Activated CD4-positive, alpha-beta T cell treated with anti-CD3 and anti-CD28 coated beads, Interleukin-2, amount 10 ng/mL, durations not matched to agents 24 days and 14 days (primary cell): Measurements from ENCODE around the gene PRKCH. TPM values are rescaled to one million over a fixed set of nuclear protein-coding genes. Genes with fewer than 3 reads are reported as not detected.

Experiments used
- DNase-seq: peaks from one replicate; pipeline ENCODE4 v3.0.0; 2022
- H3K27ac Mint-ChIP-seq: one replicate; pipeline ENCODE4 v1.8.0; 2022; ENCODE audit warnings: mild to moderate bottlenecking, mixed read lengths
- H3K27me3 Mint-ChIP-seq: one replicate; pipeline ENCODE4 v1.8.0; 2022; ENCODE audit warnings: mixed read lengths
- H3K36me3 Mint-ChIP-seq: one replicate; pipeline ENCODE4 v1.8.0; 2022; ENCODE audit warnings: low read depth, mild to moderate bottlenecking, mixed read lengths
- H3K4me1 Mint-ChIP-seq: one replicate; pipeline ENCODE4 v1.8.0; 2021; ENCODE audit warnings: mixed read lengths
- H3K4me3 Mint-ChIP-seq: one replicate; pipeline ENCODE4 v1.8.0; 2022; ENCODE audit warnings: mild to moderate bottlenecking, moderate library complexity, mixed read lengths
- H3K9me3 Mint-ChIP-seq: one replicate; pipeline ENCODE4 v1.8.0; 2021; ENCODE audit warnings: mixed read lengths
- intact Hi-C: fragments of 100-400 bp; cut with micrococcal nuclease; formaldehyde crosslinking; loops from one replicate; pipeline ENCODE4 v1.15.1; 2023
- total RNA-seq: library from RNA; stranded (reverse); gene quantifications from 2 replicates; pipeline ENCODE4 v1.2.3, GENCODE V29; 2022

Gene PRKCH
- total RNA-seq, 1 donor from 2014 or later: 118 TPM

DNA sequence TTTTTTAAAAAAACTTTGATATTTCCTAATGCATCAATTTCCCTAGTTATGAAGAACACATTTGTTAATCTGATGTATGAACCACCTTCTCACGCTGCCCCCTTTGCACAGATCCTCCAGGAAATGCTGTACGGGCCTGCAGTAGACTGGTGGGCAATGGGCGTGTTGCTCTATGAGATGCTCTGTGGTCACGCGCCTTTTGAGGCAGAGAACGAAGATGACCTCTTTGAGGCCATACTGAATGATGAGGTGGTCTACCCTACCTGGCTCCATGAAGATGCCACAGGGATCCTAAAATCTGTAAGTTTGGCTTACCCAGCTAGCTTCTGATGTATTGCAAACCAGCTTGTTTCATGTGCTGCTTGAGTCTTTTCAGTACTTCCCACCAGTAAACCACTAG is 208.9 kb downstream of the PRKCH start:
- H3K27ac Mint-ChIP-seq: peak overlapping the region; percentile 31
- peaks cover 6% of the 10 kb centered on the region for H3K9me3 Mint-ChIP-seq
- intact Hi-C loops: no loop called here
- DNase-seq: no peak
- H3K27me3 Mint-ChIP-seq: no peaks in the 10 kb centered on the region
- H3K4me3 Mint-ChIP-seq: no peak overlapping the region
- peaks cover 68% of the 10 kb centered on the region for H3K36me3 Mint-ChIP-seq
- H3K4me1 Mint-ChIP-seq: peaks cover 77% of the 10 kb centered on the region

- DNase-seq: no peak
- H3K4me1 Mint-ChIP-seq: peaks cover 76% of the 10 kb centered on the region
- peaks cover 6% of the 10 kb centered on the region for H3K9me3 Mint-ChIP-seq
- intact Hi-C loops: no loop called here
- peaks cover 74% of the 10 kb centered on the region for H3K36me3 Mint-ChIP-seq
- no peaks in the 10 kb centered on the region for H3K27me3 Mint-ChIP-seq
- H3K4me3 Mint-ChIP-seq: no peak overlapping the region
- H3K27ac Mint-ChIP-seq: peak overlapping the region; percentile 56
These were observed 209.5 kb downstream of the PRKCH start for GRCh38 chr14:61530896-61531295.

DNA sequence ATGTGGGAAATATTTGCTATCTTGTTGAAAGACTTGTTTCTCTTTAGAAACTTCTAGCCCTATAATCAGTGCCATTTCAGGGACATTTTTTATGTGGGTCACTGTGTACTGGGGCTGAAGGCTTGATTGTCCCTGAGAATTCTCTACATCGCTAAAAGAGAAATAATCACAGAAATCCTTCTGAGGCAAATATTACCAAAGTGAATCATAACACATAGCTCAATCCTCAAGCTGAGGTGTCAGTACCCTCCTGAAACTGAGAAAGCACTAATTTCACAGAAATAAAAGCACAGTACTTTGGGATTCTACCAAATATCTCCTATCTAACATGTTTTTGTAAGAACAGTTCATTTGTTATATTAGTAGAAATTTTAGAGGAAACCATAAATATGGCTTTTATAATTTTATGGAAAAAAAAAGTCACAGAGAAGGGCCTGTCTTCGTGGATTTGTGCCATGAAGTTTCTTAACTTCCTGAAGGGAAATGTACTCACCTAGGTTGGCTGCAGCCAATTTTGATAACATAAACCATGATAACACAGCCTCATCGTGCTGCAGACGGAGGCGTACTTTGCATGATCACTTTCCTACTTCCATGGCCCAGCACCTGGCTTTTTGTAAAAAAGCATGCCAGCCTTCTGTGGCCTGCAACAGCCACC is 210.2 kb downstream of the PRKCH start:
- intact Hi-C loops: no loop called here

DNA sequence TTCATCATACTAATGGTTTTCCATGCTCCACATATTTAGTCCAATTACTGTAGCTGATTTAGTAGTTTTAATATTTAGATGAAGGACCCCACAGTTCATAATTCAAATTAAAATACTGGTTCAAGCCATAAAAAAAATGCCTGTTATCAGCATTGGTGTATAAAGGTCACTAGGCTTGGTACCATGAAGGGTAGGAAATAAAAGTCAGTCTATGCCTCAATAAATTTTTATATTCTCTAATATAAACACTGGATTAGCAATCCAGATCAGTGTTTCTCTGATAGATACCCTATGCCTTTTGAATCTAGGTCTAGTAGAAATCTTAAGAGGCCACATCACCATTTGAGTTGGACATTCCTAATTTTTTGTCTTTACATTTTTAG is 210.7 kb downstream of the PRKCH start:
- Mint-ChIP-seq H3K36me3 (peaks cover 80% of the 10 kb centered on the region), H3K27me3 (no peaks in the 10 kb centered on the region), H3K4me3 (no peak overlapping the region), H3K4me1 (peaks cover 75% of the 10 kb centered on the region), H3K27ac (no peak overlapping the region), H3K9me3 (peaks cover 6% of the 10 kb centered on the region)
- no peak for DNase-seq
- intact Hi-C loops: no loop called here

More for the DNA sequence above, 210.2 kb downstream of the PRKCH start:
- no peak for DNase-seq
- no peaks in the 10 kb centered on the region for H3K27me3 Mint-ChIP-seq
- H3K27ac Mint-ChIP-seq: no peak overlapping the region
- peaks cover 6% of the 10 kb centered on the region for H3K9me3 Mint-ChIP-seq
- H3K36me3 Mint-ChIP-seq: peaks cover 76% of the 10 kb centered on the region
- H3K4me1 Mint-ChIP-seq: peaks cover 75% of the 10 kb centered on the region
- no peak overlapping the region for H3K4me3 Mint-ChIP-seq

GRCh38 chr14:61532763-61533162 is 211.4 kb downstream of the PRKCH start:
- peaks cover 75% of the 10 kb centered on the region for H3K4me1 Mint-ChIP-seq
- no peak overlapping the region for H3K27ac Mint-ChIP-seq
- intact Hi-C loops: no loop called here
- peaks cover 81% of the 10 kb centered on the region for H3K36me3 Mint-ChIP-seq
- no peaks in the 10 kb centered on the region for H3K27me3 Mint-ChIP-seq
- H3K9me3 Mint-ChIP-seq: peaks cover 6% of the 10 kb centered on the region
- no peak for DNase-seq
- no peak overlapping the region for H3K4me3 Mint-ChIP-seq

- intact Hi-C loops: no loop called here
- peaks cover 73% of the 10 kb centered on the region for H3K4me1 Mint-ChIP-seq
- H3K9me3 Mint-ChIP-seq: peaks cover 3% of the 10 kb centered on the region
- peak overlapping the region; percentile 76 for H3K27ac Mint-ChIP-seq
- H3K36me3 Mint-ChIP-seq: peaks cover 77% of the 10 kb centered on the region
- H3K27me3 Mint-ChIP-seq: no peaks in the 10 kb centered on the region
- peak overlapping the region; percentile 17 for H3K4me3 Mint-ChIP-seq
- no peak for DNase-seq
These were observed 212.3 kb downstream of the PRKCH start for GRCh38 chr14:61533513-61534255.

DNA sequence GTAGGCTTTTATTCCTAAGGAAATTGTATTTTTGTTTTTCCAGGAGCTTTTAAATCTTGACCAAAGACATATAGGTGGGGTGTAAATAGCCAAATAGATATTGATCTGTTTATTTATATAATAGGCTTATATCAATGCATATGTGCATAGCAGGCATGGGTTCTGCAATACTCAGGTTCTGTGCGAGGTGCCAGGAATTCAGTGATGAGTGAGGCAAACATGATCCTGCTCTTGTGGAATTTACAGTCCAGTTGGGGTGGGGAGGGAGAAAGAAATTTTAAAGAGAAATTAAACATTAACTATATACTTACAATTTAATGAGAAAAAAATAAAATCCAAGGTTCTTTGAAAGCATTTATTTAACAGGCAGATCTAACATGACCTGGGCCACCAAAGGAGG is 213.7 kb downstream of the PRKCH start:
- H3K36me3 Mint-ChIP-seq: peaks cover 79% of the 10 kb centered on the region
- H3K27ac Mint-ChIP-seq: no peak overlapping the region
- intact Hi-C loops: no loop called here
- no peaks in the 10 kb centered on the region for H3K27me3 Mint-ChIP-seq
- H3K4me3 Mint-ChIP-seq: no peak overlapping the region
- H3K4me1 Mint-ChIP-seq: peaks cover 73% of the 10 kb centered on the region
- no peaks in the 10 kb centered on the region for H3K9me3 Mint-ChIP-seq
- no peak for DNase-seq

DNA sequence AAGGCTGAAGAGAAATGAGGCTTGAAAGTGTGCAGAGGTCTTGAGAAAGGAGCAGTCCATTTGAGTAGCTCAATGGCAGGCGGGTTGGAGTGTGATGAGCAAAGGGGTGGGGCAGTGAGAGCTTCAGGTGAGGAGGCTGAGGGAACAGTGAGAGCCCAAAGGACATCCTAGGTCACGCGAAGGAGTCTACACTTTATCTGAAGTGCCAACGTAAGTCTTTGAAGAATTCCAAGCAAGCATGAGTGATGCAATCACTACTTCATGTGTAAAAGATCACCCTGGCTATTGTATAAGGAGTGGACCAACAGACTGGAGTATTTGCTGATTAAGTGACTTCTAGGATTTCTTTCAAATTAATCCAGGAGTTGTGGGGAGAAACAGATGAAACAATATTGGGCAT is 214.1 kb downstream of the PRKCH start:
- H3K27ac Mint-ChIP-seq: peak overlapping the region; percentile 9
- no peak overlapping the region for H3K4me3 Mint-ChIP-seq
- no peaks in the 10 kb centered on the region for H3K9me3 Mint-ChIP-seq
- intact Hi-C loops: no loop called here
- peaks cover 78% of the 10 kb centered on the region for H3K36me3 Mint-ChIP-seq
- no peak for DNase-seq
- no peaks in the 10 kb centered on the region for H3K27me3 Mint-ChIP-seq
- peaks cover 70% of the 10 kb centered on the region for H3K4me1 Mint-ChIP-seq

- no peaks in the 10 kb centered on the region for H3K9me3 Mint-ChIP-seq
- H3K4me1 Mint-ChIP-seq: peaks cover 66% of the 10 kb centered on the region
- no peaks in the 10 kb centered on the region for H3K27me3 Mint-ChIP-seq
- H3K4me3 Mint-ChIP-seq: no peak overlapping the region
- DNase-seq: no peak
- peaks cover 77% of the 10 kb centered on the region for H3K36me3 Mint-ChIP-seq
- H3K27ac Mint-ChIP-seq: peak overlapping the region; percentile 73
- intact Hi-C loops: no loop called here
These were observed 215.5 kb downstream of the PRKCH start for GRCh38 chr14:61536661-61537562.

DNA sequence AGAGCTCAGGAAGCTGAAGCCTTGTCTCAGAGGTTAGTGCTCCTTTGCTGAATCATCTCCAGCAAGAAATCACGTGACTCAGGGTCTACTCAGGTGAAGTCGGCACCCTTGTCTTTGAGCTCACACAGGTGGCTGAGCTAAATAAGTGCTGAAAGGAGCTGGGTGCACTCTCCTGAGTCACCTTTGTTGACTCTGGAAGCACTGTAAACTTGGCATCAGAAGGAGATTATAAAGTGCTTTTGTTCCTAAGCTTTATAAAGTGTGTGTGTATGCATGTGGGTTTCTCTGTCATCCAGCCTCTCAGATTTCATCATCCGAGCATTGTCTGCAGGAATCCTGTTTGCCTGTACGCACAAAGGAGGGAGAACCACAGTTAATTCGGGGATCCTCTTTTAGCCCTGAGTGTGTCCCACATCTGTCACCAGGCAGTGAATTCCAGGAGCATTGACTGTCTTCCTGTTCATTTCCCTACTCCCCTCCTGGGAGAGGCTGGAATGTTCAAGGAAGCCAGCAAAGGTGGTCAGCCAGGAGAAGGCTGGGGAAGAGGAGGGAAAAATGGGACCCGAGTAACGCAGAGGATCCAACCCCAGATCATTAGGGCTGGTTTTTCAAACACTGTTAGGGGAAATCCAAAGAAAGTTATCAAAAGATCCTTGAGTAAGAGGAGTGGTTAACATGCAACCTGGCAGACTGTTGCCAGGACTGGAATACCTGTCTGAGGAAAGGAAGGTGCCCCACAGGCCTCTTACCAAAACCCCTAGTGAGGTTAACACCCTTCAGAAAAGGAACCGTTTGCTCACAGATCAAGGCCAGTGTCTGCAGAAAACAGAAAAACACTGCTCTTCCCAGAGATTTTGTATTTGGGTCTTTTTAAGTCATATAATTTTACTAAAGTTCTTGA is 216.4 kb downstream of the PRKCH start:
- peak; percentile 67 for DNase-seq
- peaks cover 62% of the 10 kb centered on the region for H3K4me1 Mint-ChIP-seq
- H3K4me3 Mint-ChIP-seq: no peak overlapping the region
- intact Hi-C loops: no loop called here
- peak overlapping the region; percentile 73 for H3K27ac Mint-ChIP-seq
- H3K9me3 Mint-ChIP-seq: no peaks in the 10 kb centered on the region
- H3K27me3 Mint-ChIP-seq: no peaks in the 10 kb centered on the region
- peaks cover 76% of the 10 kb centered on the region for H3K36me3 Mint-ChIP-seq

- Mint-ChIP-seq H3K4me1 (peaks cover 55% of the 10 kb centered on the region), H3K27me3 (no peaks in the 10 kb centered on the region), H3K4me3 (no peak overlapping the region), H3K27ac (peak overlapping the region; percentile 26), H3K9me3 (no peaks in the 10 kb centered on the region), H3K36me3 (peaks cover 75% of the 10 kb centered on the region)
- DNase-seq: no peak
- intact Hi-C loops: no loop called here
These were observed 217.2 kb downstream of the PRKCH start for GRCh38 chr14:61538464-61539022.

GRCh38 chr14:61539631-61540030 is 218.3 kb downstream of the PRKCH start:
- H3K4me1 Mint-ChIP-seq: peaks cover 48% of the 10 kb centered on the region
- no peaks in the 10 kb centered on the region for H3K27me3 Mint-ChIP-seq
- intact Hi-C loops: no loop called here
- peaks cover 67% of the 10 kb centered on the region for H3K36me3 Mint-ChIP-seq
- no peaks in the 10 kb centered on the region for H3K9me3 Mint-ChIP-seq
- H3K4me3 Mint-ChIP-seq: no peak overlapping the region
- DNase-seq: no peak
- no peak overlapping the region for H3K27ac Mint-ChIP-seq

- Mint-ChIP-seq H3K27ac (peak overlapping the region; percentile 14), H3K4me1 (peaks cover 49% of the 10 kb centered on the region), H3K4me3 (no peak overlapping the region), H3K27me3 (no peaks in the 10 kb centered on the region), H3K36me3 (peaks cover 65% of the 10 kb centered on the region), H3K9me3 (no peaks in the 10 kb centered on the region)
- DNase-seq: no peak
- intact Hi-C loops: no loop called here
These were observed 219.6 kb downstream of the PRKCH start for GRCh38 chr14:61540931-61541330.
